HEK293 (cell line): ENCODE results near the gene LUZP2.

ENCODE experiments used
- CTCF ChIA-PET: fragments of 350-600 bp; formaldehyde crosslinking; extraction: SDS; loops from one replicate; lab custom pipeline; 2021; ENCODE audit warnings: antibody characterized with exemption; lab: Yijun Ruan, JAX
- POLR2A ChIA-PET: fragments of 300-600 bp; formaldehyde crosslinking; extraction: SDS; loops from one replicate; lab custom pipeline; 2020; ENCODE audit warnings: antibody characterized with exemption, inconsistent platforms; lab: Yijun Ruan, JAX
- H3K27ac ChIP-seq: fragments of 200-500 bp; sonication (Bioruptor generic); 2 replicates; pipeline ENCODE4 v1.5.1; 2014; ENCODE audit warnings: low read depth, low read length, control low read depth, inconsistent platforms; ENCODE audit errors: extremely low read depth
- H3K36me3 ChIP-seq, 2 experiments: fragments of 200-500 bp in 1 of 2; sonication (Bioruptor generic) in 1 of 2; 1 replicate in 1 of 2; 2 replicates in 1 of 2; pipeline ENCODE4 v1.5.1; 2014 to 2017; ENCODE audit warnings: inconsistent platforms in 2 of 2, low read length in 2 of 2; ENCODE audit not compliant: control insufficient read depth in 2 of 2, insufficient read depth in 1 of 2
- H3K4me1 ChIP-seq: fragments of 200-500 bp; sonication (Bioruptor generic); 2 replicates; pipeline ENCODE4 v1.5.1; 2014; ENCODE audit warnings: mild to moderate bottlenecking, low read length, inconsistent platforms; ENCODE audit not compliant: control insufficient read depth, insufficient read depth
- H3K4me3 ChIP-seq: 2 replicates; pipeline ENCODE4 v1.5.1; 2011; ENCODE audit warnings: low read depth, mild to moderate bottlenecking, control low read depth, low read length, moderate library complexity
- H3K9me3 ChIP-seq: fragments of 200-500 bp; sonication (Bioruptor generic); 2 replicates; pipeline ENCODE4 v1.5.1; 2014; ENCODE audit warnings: low read depth, low read length, inconsistent platforms; ENCODE audit not compliant: control insufficient read depth, insufficient read depth
- GLI4 ChIP-seq: fragments of 450-650 bp; formaldehyde crosslinking; IDR thresholded peaks from 2 replicates; pipeline ENCODE4 v1.5.1; 2016; ENCODE audit warnings: missing biosample characterization, missing genetic modification characterization
- KLF9 ChIP-seq: fragments of 450-650 bp; formaldehyde crosslinking; IDR thresholded peaks from 2 replicates; pipeline ENCODE4 v1.5.1; 2016; ENCODE audit warnings: missing biosample characterization, missing genetic modification characterization, low read depth
- MYNN ChIP-seq: fragments of 450-650 bp; formaldehyde crosslinking; IDR thresholded peaks from 2 replicates; pipeline ENCODE4 v1.5.1; 2016; ENCODE audit warnings: missing biosample characterization, missing genetic modification characterization, borderline replicate concordance
- SCRT1 ChIP-seq: fragments of 450-650 bp; formaldehyde crosslinking; IDR thresholded peaks from 2 replicates; pipeline ENCODE4 v1.5.1; 2016; ENCODE audit warnings: missing biosample characterization, missing genetic modification characterization, borderline replicate concordance
- ZBTB21 ChIP-seq: fragments of 450-650 bp; formaldehyde crosslinking; IDR thresholded peaks from 2 replicates; pipeline ENCODE4 v1.5.1; 2017; ENCODE audit warnings: missing biosample characterization, missing genetic modification characterization
- ZBTB6 ChIP-seq: fragments of 450-650 bp; formaldehyde crosslinking; IDR thresholded peaks from 2 replicates; pipeline ENCODE4 v1.5.1; 2017; ENCODE audit warnings: missing biosample characterization, missing genetic modification characterization
- ZFP3 ChIP-seq: fragments of 450-650 bp; formaldehyde crosslinking; IDR thresholded peaks from 2 replicates; pipeline ENCODE4 v1.5.1; 2016; ENCODE audit warnings: low read depth, missing biosample characterization, missing genetic modification characterization
- ZNF121 ChIP-seq: fragments of 450-650 bp; formaldehyde crosslinking; IDR thresholded peaks from 2 replicates; pipeline ENCODE4 v1.5.1; 2016; ENCODE audit warnings: missing biosample characterization, missing genetic modification characterization
- ZNF133 ChIP-seq: fragments of 450-650 bp; formaldehyde crosslinking; IDR thresholded peaks from 2 replicates; pipeline ENCODE4 v1.5.1; 2016; ENCODE audit warnings: missing biosample characterization, missing genetic modification characterization
- ZNF148 ChIP-seq: fragments of 450-650 bp; formaldehyde crosslinking; IDR thresholded peaks from 2 replicates; pipeline ENCODE4 v1.5.0; 2017; ENCODE audit warnings: missing biosample characterization, missing genetic modification characterization, borderline replicate concordance
- ZNF157 ChIP-seq: fragments of 450-650 bp; formaldehyde crosslinking; IDR thresholded peaks from 2 replicates; pipeline ENCODE4 v1.5.1; 2016; ENCODE audit warnings: missing biosample characterization, missing genetic modification characterization
- ZNF169 ChIP-seq: fragments of 450-650 bp; formaldehyde crosslinking; IDR thresholded peaks from 2 replicates; pipeline ENCODE4 v1.5.1; 2016; ENCODE audit warnings: missing biosample characterization, missing genetic modification characterization
- ZNF26 ChIP-seq: fragments of 450-650 bp; formaldehyde crosslinking; IDR thresholded peaks from 2 replicates; pipeline ENCODE4 v1.5.1; 2016; ENCODE audit warnings: missing biosample characterization, missing genetic modification characterization
- ZNF394 ChIP-seq: fragments of 450-650 bp; formaldehyde crosslinking; IDR thresholded peaks from 2 replicates; pipeline ENCODE4 v1.5.1; 2016; ENCODE audit warnings: missing biosample characterization, missing genetic modification characterization, mild to moderate bottlenecking, moderate library complexity, borderline replicate concordance
- ZNF398 ChIP-seq: fragments of 450-650 bp; formaldehyde crosslinking; IDR thresholded peaks from 2 replicates; pipeline ENCODE4 v1.5.1; 2017; ENCODE audit warnings: missing biosample characterization, missing genetic modification characterization
- ZNF48 ChIP-seq: fragments of 450-650 bp; formaldehyde crosslinking; IDR thresholded peaks from 2 replicates; pipeline ENCODE4 v1.5.1; 2016; ENCODE audit warnings: missing biosample characterization, missing genetic modification characterization
- ZNF510 ChIP-seq: fragments of 450-650 bp; formaldehyde crosslinking; IDR thresholded peaks from 2 replicates; pipeline ENCODE4 v1.5.1; 2018; ENCODE audit warnings: mild to moderate bottlenecking, missing genetic modification characterization, missing biosample characterization; ENCODE audit not compliant: insufficient replicate concordance
- ZNF529 ChIP-seq: fragments of 450-650 bp; formaldehyde crosslinking; IDR thresholded peaks from 2 replicates; pipeline ENCODE4 v1.5.1; 2017; ENCODE audit warnings: missing genetic modification characterization, missing biosample characterization; ENCODE audit not compliant: insufficient replicate concordance
- ZNF544 ChIP-seq: fragments of 450-650 bp; formaldehyde crosslinking; IDR thresholded peaks from 2 replicates; pipeline ENCODE4 v1.5.0; 2017; ENCODE audit warnings: missing biosample characterization, missing genetic modification characterization
- ZNF549 ChIP-seq: fragments of 450-650 bp; IDR thresholded peaks from 2 replicates; pipeline ENCODE4 v1.5.1; 2018; ENCODE audit warnings: missing biosample characterization, missing genetic modification characterization, mild to moderate bottlenecking, inconsistent platforms, moderate library complexity
- ZNF596 ChIP-seq: fragments of 450-650 bp; IDR thresholded peaks from 2 replicates; pipeline ENCODE4 v1.5.0; 2018; ENCODE audit warnings: missing biosample characterization, mild to moderate bottlenecking, missing genetic modification characterization, moderate library complexity
- ZNF621 ChIP-seq: fragments of 450-650 bp; formaldehyde crosslinking; IDR thresholded peaks from 2 replicates; pipeline ENCODE4 v1.5.1; 2017; ENCODE audit warnings: missing biosample characterization, missing genetic modification characterization
- ZNF623 ChIP-seq: fragments of 450-650 bp; formaldehyde crosslinking; IDR thresholded peaks from 2 replicates; pipeline ENCODE4 v1.5.1; 2016; ENCODE audit warnings: missing biosample characterization, missing genetic modification characterization
- ZNF677 ChIP-seq: fragments of 450-650 bp; IDR thresholded peaks from 2 replicates; pipeline ENCODE4 v1.5.0; 2018; ENCODE audit warnings: missing biosample characterization, mild to moderate bottlenecking, missing genetic modification characterization, moderate library complexity
- ZNF707 ChIP-seq: fragments of 450-650 bp; formaldehyde crosslinking; IDR thresholded peaks from 2 replicates; pipeline ENCODE4 v1.5.1; 2016; ENCODE audit warnings: missing biosample characterization, missing genetic modification characterization
- ZNF791 ChIP-seq: fragments of 450-650 bp; formaldehyde crosslinking; IDR thresholded peaks from 2 replicates; pipeline ENCODE4 v1.5.1; 2016; ENCODE audit warnings: missing biosample characterization, missing genetic modification characterization
- ZSCAN16 ChIP-seq: fragments of 450-650 bp; formaldehyde crosslinking; IDR thresholded peaks from 2 replicates; pipeline ENCODE4 v1.5.1; 2016; ENCODE audit warnings: missing biosample characterization, missing genetic modification characterization
- ZXDB ChIP-seq: fragments of 450-650 bp; formaldehyde crosslinking; IDR thresholded peaks from 2 replicates; pipeline ENCODE4 v1.5.1; 2016; ENCODE audit warnings: missing biosample characterization, missing genetic modification characterization

LUZP2 gene

GRCh38 chr11:24685821-24686220 is 189.0 kb downstream of the LUZP2 start:
- Histone ChIP-seq H3K4me1 (no peaks in the 10 kb centered on the region), H3K4me3 (no peak overlapping the region), H3K9me3 (no peaks in the 10 kb centered on the region), H3K36me3 (no peaks in the 10 kb centered on the region), H3K27ac (no peak overlapping the region)
- ChIA-PET POLR2A (no interaction called here), CTCF (no interaction called here)
- TF ChIP-seq ZNF133 (no peak), SCRT1 (tag by site-specific recombination) (no peak), ZNF529 (tag by site-specific recombination) (no peak), ZNF677 (tag by site-specific recombination) (no peak), ZXDB (no peak), ZNF621 (tag by site-specific recombination) (no peak), ZSCAN16 (tag by site-specific recombination) (no peak), ZNF510 (tag by site-specific recombination) (no peak), ZNF48 (tag by site-specific recombination) (no peak), ZNF398 (tag by site-specific recombination) (no peak), ZNF623 (tag by site-specific recombination) (no peak), ZNF26 (no peak), ZNF148 (tag by site-specific recombination) (no peak), ZNF707 (tag by site-specific recombination) (no peak), ZFP3 (tag by site-specific recombination) (no peak)

GRCh38 chr11:24687531-24688147 is 190.8 kb downstream of the LUZP2 start:
- ChIA-PET POLR2A (no interaction called here), CTCF (no interaction called here)
- Histone ChIP-seq H3K9me3 (no peaks in the 10 kb centered on the region), H3K4me1 (no peaks in the 10 kb centered on the region), H3K4me3 (no peak overlapping the region), H3K27ac (no peak overlapping the region), H3K36me3 (no peaks in the 10 kb centered on the region)
- TF ChIP-seq ZNF121 (tag by site-specific recombination), result no peak
- no peak for TF ChIP-seq ZBTB21 (tag by site-specific recombination)
- TF ChIP-seq KLF9 (tag by site-specific recombination), result no peak
- no peak for TF ChIP-seq ZNF549 (tag by site-specific recombination)
- no peak for TF ChIP-seq ZNF544
- no peak for TF ChIP-seq ZBTB6
- TF ChIP-seq GLI4 (tag by site-specific recombination), result no peak
- TF ChIP-seq ZNF157 (tag by site-specific recombination), result no peak
- TF ChIP-seq ZNF596 (tag by site-specific recombination), result no peak
- no peak for TF ChIP-seq ZNF394 (tag by site-specific recombination)
- no peak for TF ChIP-seq ZNF791 (tag by site-specific recombination)
- no peak for TF ChIP-seq MYNN (tag by site-specific recombination)
- no peak for TF ChIP-seq ZNF48 (tag by site-specific recombination)
- TF ChIP-seq ZNF169 (tag by site-specific recombination), result no peak
